Hypothalamus (tissue), 51 donors: Measurements from ENCODE around the gene STIM1.
A peak's percentile ranks its signal among the peaks of the same experiment; 100 is the strongest.
"Not testable (repeated sequence)": the region's sequence is repeated elsewhere in the genome, so short reads cannot be mapped to it uniquely, and the experiment has no call there.

ENCODE experiments used
- DNase-seq, 51 donors: peaks; one replicate each; lab custom pipeline; 2025; lab: John Stamatoyannopoulos, UW

The STIM1 gene

GRCh38 chr11:4050138-4050537 lies 194.7 kb downstream of the STIM1 start:
- no peak for DNase-seq

- not testable (repeated sequence) for DNase-seq
Measured at GRCh38 chr11:4053200-4053599, 197.7 kb downstream of the STIM1 start.

- no peak for DNase-seq
Measured at GRCh38 chr11:4054643-4055042, 199.2 kb downstream of the STIM1 start.

GRCh38 chr11:4059424-4059823 lies 204.0 kb downstream of the STIM1 start:
- DNase-seq, result no peak

- no peak for DNase-seq
Measured at GRCh38 chr11:4060182-4060923, 204.9 kb downstream of the STIM1 start.

- DNase-seq, result no peak
Measured at GRCh38 chr11:4061700-4062099, 206.2 kb downstream of the STIM1 start.

- DNase-seq, result no peak
Measured at GRCh38 chr11:4063348-4063747, 207.9 kb downstream of the STIM1 start.

- no peak for DNase-seq
Measured at GRCh38 chr11:4064278-4064955, 209.0 kb downstream of the STIM1 start.

- DNase-seq, result no peak
Measured at GRCh38 chr11:4065086-4065485, 209.6 kb downstream of the STIM1 start.

GRCh38 chr11:4065601-4066377 lies 210.3 kb downstream of the STIM1 start:
- DNase-seq, result peak in 1 of 51 donors; percentile 4

- no peak for DNase-seq
Measured at GRCh38 chr11:4066910-4067309, 211.4 kb downstream of the STIM1 start.

- DNase-seq, result peak in 1 of 51 donors; percentile 15
Measured at GRCh38 chr11:4068962-4069361, 213.5 kb downstream of the STIM1 start.

GRCh38 chr11:4071325-4071724 lies 215.9 kb downstream of the STIM1 start:
- no peak for DNase-seq

- no peak for DNase-seq
Measured at GRCh38 chr11:4071914-4072313, 216.4 kb downstream of the STIM1 start.

- peak in 29 of 51 donors; percentile 2 to 85 (median 27) for DNase-seq
Measured at GRCh38 chr11:4072668-4073285, 217.3 kb downstream of the STIM1 start.

- no peak for DNase-seq
Measured at GRCh38 chr11:4074266-4074665, 218.8 kb downstream of the STIM1 start.

- DNase-seq, result no peak
Measured at GRCh38 chr11:4076774-4077173, 221.3 kb downstream of the STIM1 start.

- no peak for DNase-seq
Measured at GRCh38 chr11:4083198-4083597, 227.7 kb downstream of the STIM1 start.

GRCh38 chr11:4084406-4085125 lies 229.1 kb downstream of the STIM1 start:
- no peak for DNase-seq

GRCh38 chr11:4085575-4085974 lies 230.1 kb downstream of the STIM1 start:
- DNase-seq, result no peak
